Loucy (cell line): ENCODE results near the gene CBLN3.

Experiments
- CTCF ChIP-seq: fragments of 200-600 bp; sonication (generic); conservative IDR thresholded peaks from 2 replicates; pipeline ENCODE4 v1.5.1; 2014; ENCODE audit warnings: mild to moderate bottlenecking, antibody characterized with exemption, low read length
- EZH2phosphoT487 ChIP-seq: fragments of 200-600 bp; IDR thresholded peaks from 2 replicates; pipeline ENCODE4 v1.6.1; 2018; ENCODE audit warnings: antibody characterized with exemption, mild to moderate bottlenecking, moderate library complexity, borderline replicate concordance

GRCh38 chr14:24404814-24405213, 24.7 kb downstream of the CBLN3 start:
- TF ChIP-seq CTCF (no peak), EZH2phosphoT487 (no peak)
